Measurements from ENCODE around the gene CEP83. TPM values are rescaled to one million over a fixed set of nuclear protein-coding genes. Genes with fewer than 3 reads are reported as not detected.

CEP83 gene
- polyA plus RNA-seq, 1 donor (not counting 4 experiments of a cell fraction or from before 2014, with no cell fraction given): 9.5 TPM

DNA sequence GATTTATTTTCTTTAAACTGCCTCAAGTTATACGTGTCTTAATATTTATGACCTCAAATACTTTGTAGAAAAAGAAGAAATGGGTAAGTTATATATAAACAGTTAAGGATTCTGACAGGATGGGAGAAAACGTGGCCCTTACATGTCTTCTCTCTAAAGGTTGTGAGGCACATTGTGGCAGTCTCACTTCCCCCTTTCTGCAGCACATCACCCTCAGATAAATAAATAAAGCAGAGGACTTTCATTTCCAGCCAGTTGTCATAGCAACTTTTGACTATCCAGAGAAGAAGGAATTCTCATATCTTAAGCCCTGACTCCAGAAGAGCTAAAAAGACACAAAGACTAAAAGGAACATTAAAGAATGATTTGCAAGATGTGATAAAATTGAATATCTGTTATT lies 28.8 kb upstream of the CEP83 start:
- H3K79me2 ChIP-seq (ENCODE audit: control insufficient read depth, insufficient read depth, low read length): no peaks in the 10 kb centered on the region
- H3K4me1 ChIP-seq (ENCODE audit: control insufficient read depth, extremely low read depth, insufficient read depth, low read length): no peaks in the 10 kb centered on the region
- DNase-seq (ENCODE audit: low read depth, low spot score): no peak
- dilution Hi-C loops (cut with MboI; ENCODE audit: extremely low pct_ligation_motif_present, low sequenced_read_pairs): no loop called here
- no peaks in the 10 kb centered on the region for H3K9me3 ChIP-seq (ENCODE audit: control insufficient read depth, low read depth, low read length)
- H3K4me2 ChIP-seq (ENCODE audit: control insufficient read depth, extremely low read depth, insufficient read depth, low read depth, low read length): no peak overlapping the region
- H3K27me3 ChIP-seq (ENCODE audit: control insufficient read depth, extremely low read depth, insufficient read depth, low read length): peaks cover 3% of the 10 kb centered on the region
- H3K27ac ChIP-seq (ENCODE audit: control insufficient read depth, insufficient read depth, low read length): no peak overlapping the region
- no peak for FAIRE-seq
- H2AFZ ChIP-seq (ENCODE audit: control insufficient read depth, low read length): no peak overlapping the region
- H3K9me1 ChIP-seq (ENCODE audit: control insufficient read depth, extremely low read depth, insufficient read depth, low read length): no peaks in the 10 kb centered on the region
- no peaks in the 10 kb centered on the region for H3K36me3 ChIP-seq (ENCODE audit: control insufficient read depth in 2 of 2, extremely low read depth in 1 of 2, insufficient read depth in 2 of 2, low read length in 2 of 2)
- TF ChIP-seq CTCF (optimal IDR thresholded peaks at IDR 0.05 in 1 of 3, IDR thresholded peaks at IDR 0.05 in 1 of 3, conservative IDR thresholded peaks at IDR 0.05 in 1 of 3; ENCODE audit: extremely low read depth in 1 of 3, insufficient read depth in 2 of 3, low read length in 3 of 3) (no peak), EZH2 (IDR thresholded peaks at IDR 0.05; ENCODE audit: low read length) (no peak)
- H4K20me1 ChIP-seq (ENCODE audit: control insufficient read depth, extremely low read depth, insufficient read depth, low read length): no peaks in the 10 kb centered on the region
- no peak overlapping the region for H3K4me3 ChIP-seq (ENCODE audit: control insufficient read depth in 2 of 3, extremely low read depth in 1 of 3, insufficient read depth in 2 of 3, low read depth in 1 of 3, low read length in 3 of 3)
- H3K9ac ChIP-seq (ENCODE audit: control insufficient read depth, extremely low read depth, insufficient read depth, low read length): no peak overlapping the region

DNA sequence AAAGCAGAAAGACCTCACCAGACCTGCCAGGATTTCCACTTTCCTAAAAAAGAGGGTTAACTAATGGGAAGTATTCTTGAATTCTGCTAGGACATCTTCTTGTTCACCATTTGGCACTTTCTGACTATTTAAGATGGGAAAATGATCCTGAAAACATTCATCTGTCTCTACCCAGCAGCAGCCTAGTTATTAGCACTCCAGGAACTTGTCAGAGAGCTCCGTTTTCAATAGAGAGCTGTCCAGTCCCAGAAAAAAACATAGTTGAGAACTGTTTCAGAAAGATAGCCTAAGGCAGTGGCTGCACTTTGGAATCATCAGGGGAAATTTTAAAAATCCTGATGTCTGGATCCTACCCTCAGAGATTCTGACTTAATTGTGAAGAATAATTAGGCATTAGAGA lies 22.1 kb upstream of the CEP83 start:
- Histone ChIP-seq H3K36me3 (ENCODE audit: control insufficient read depth in 2 of 2, extremely low read depth in 1 of 2, insufficient read depth in 2 of 2, low read length in 2 of 2) (no peaks in the 10 kb centered on the region), H2AFZ (ENCODE audit: control insufficient read depth, low read length) (no peak overlapping the region), H3K27ac (ENCODE audit: control insufficient read depth, insufficient read depth, low read length) (no peak overlapping the region), H3K27me3 (ENCODE audit: control insufficient read depth, extremely low read depth, insufficient read depth, low read length) (peaks cover 6% of the 10 kb centered on the region), H3K9ac (ENCODE audit: control insufficient read depth, extremely low read depth, insufficient read depth, low read length) (no peak overlapping the region), H3K79me2 (ENCODE audit: control insufficient read depth, insufficient read depth, low read length) (no peaks in the 10 kb centered on the region), H3K4me1 (ENCODE audit: control insufficient read depth, extremely low read depth, insufficient read depth, low read length) (no peaks in the 10 kb centered on the region), H3K4me2 (ENCODE audit: control insufficient read depth, extremely low read depth, insufficient read depth, low read depth, low read length) (no peak overlapping the region), H4K20me1 (ENCODE audit: control insufficient read depth, extremely low read depth, insufficient read depth, low read length) (no peaks in the 10 kb centered on the region), H3K4me3 (ENCODE audit: control insufficient read depth in 2 of 3, extremely low read depth in 1 of 3, insufficient read depth in 2 of 3, low read depth in 1 of 3, low read length in 3 of 3) (no peak overlapping the region), H3K9me3 (ENCODE audit: control insufficient read depth, low read depth, low read length) (no peaks in the 10 kb centered on the region), H3K9me1 (ENCODE audit: control insufficient read depth, extremely low read depth, insufficient read depth, low read length) (no peaks in the 10 kb centered on the region)
- TF ChIP-seq EZH2 (IDR thresholded peaks at IDR 0.05; ENCODE audit: low read length) (no peak), CTCF (optimal IDR thresholded peaks at IDR 0.05 in 1 of 3, IDR thresholded peaks at IDR 0.05 in 1 of 3, conservative IDR thresholded peaks at IDR 0.05 in 1 of 3; ENCODE audit: extremely low read depth in 1 of 3, insufficient read depth in 2 of 3, low read length in 3 of 3) (no peak)
- no peak for DNase-seq (ENCODE audit: low read depth, low spot score)
- FAIRE-seq: no peak
- dilution Hi-C loops (cut with MboI; ENCODE audit: extremely low pct_ligation_motif_present, low sequenced_read_pairs): no loop called here
